ENCODE data around the gene PODNL1.

- TF ChIP-seq CTCF (IDR thresholded peaks at IDR 0.05) = no peak
- no peak for TF ChIP-seq POLR2A (IDR thresholded peaks at IDR 0.05)
- TF ChIP-seq POLR2AphosphoS5 (IDR thresholded peaks at IDR 0.05) = no peak
Measured at GRCh38 chr19:13929340-13929739, 8.9 kb downstream of the PODNL1 start.

Data from prostate gland (tissue), 2 donors.